HEK293T (cell line): ENCODE results near the gene ZBTB44.

ENCODE experiments used
- ELF4 ChIP-seq: fragments of 450-650 bp; IDR thresholded peaks from 2 replicates; pipeline ENCODE4 v1.6.1; 2017; ENCODE audit warnings: antibody characterized with exemption
- FOXK2 ChIP-seq: fragments of 450-650 bp; IDR thresholded peaks from 2 replicates; pipeline ENCODE4 v1.6.1; 2016; ENCODE audit warnings: mild to moderate bottlenecking
- L3MBTL2 ChIP-seq: fragments of 450-650 bp; conservative IDR thresholded peaks from 2 replicates; pipeline ENCODE4 v1.6.1; 2016; ENCODE audit warnings: mild to moderate bottlenecking
- SP1 ChIP-seq: fragments of 450-650 bp; IDR thresholded peaks from 2 replicates; pipeline ENCODE4 v1.6.1; 2017
- TARDBP ChIP-seq: fragments of 450-650 bp; IDR thresholded peaks from 2 replicates; pipeline ENCODE4 v1.6.1; 2016
- TF ChIP-seq, protein P1 (sequence below): fragments of 450-650 bp; IDR thresholded peaks from 2 replicates; pipeline ENCODE4 v1.6.1; 2016

DNA sequence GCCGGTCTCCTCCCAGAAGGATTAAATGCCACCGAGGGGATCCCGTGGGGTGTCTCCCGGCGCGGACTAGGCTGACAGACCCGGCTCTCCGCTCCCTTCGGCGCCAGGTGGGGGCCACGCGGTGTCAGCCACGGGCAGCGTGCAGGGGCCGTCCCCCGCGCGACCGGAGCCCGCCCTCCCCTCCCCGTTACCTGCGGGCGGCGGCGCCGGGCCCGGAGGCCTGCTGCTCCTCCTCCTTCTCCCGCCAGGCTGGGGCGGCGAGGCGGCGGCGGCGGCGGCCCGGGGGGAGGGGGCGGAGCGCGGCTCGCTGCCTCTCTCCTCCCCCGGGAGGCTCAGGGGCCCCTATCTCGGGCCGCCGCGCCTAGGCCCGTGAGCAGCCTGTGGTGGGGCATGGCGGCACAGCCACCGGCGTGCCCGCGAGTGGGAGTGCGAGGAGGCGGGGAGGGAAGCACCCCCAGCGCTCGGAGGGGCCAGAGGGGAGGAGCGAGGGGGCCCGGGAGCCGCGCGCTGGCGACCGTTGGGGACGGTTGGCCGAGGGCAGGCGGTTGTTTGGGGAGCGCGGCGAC lies 450 bp downstream of the ZBTB44 start:
- TF ChIP-seq, protein P1, sequence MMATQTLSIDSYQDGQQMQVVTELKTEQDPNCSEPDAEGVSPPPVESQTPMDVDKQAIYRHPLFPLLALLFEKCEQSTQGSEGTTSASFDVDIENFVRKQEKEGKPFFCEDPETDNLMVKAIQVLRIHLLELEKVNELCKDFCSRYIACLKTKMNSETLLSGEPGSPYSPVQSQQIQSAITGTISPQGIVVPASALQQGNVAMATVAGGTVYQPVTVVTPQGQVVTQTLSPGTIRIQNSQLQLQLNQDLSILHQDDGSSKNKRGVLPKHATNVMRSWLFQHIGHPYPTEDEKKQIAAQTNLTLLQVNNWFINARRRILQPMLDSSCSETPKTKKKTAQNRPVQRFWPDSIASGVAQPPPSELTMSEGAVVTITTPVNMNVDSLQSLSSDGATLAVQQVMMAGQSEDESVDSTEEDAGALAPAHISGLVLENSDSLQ: no peak
- no peak for TF ChIP-seq ELF4
- TF ChIP-seq SP1: no peak
- TF ChIP-seq L3MBTL2: 0 out of 2 replicates have a peak, but pooled peaks have one; percentile 22
- TF ChIP-seq FOXK2: no peak
- TF ChIP-seq TARDBP: no peak
